Tibial nerve (tissue), 4 donors: Measurements from ENCODE around the gene GRP. TPM values are rescaled to one million over a fixed set of nuclear protein-coding genes. Genes with fewer than 3 reads are reported as not detected.

ENCODE experiments used
- DNase-seq, 2 donors: peaks; one replicate each; pipeline ENCODE4 v3.0.0-alpha.2; 2019; ENCODE audit warnings: low spot score in 2 of 2
- H3K27ac ChIP-seq, 4 donors: fragments of 200-600 bp; sonication (generic) in 3 of 4; one replicate each; pipeline ENCODE4 v1.5.1; 2017 to 2019; ENCODE audit warnings: mild to moderate bottlenecking in 1 of 4
- H3K27me3 ChIP-seq, 2 donors: fragments of 200-600 bp; sonication (generic) in 1 of 2; one replicate each; pipeline versions ENCODE4 v1.5.1 to v1.6.0; 2017 to 2019
- H3K36me3 ChIP-seq, 3 donors: fragments of 200-600 bp; sonication (generic); one replicate each; pipeline ENCODE4 v1.5.1; 2018 to 2019
- H3K4me1 ChIP-seq, 4 donors: fragments of 200-600 bp; sonication (generic) in 3 of 4; one replicate each; pipeline ENCODE4 v1.5.1; 2017 to 2019
- H3K4me3 ChIP-seq, 4 donors: fragments of 200-600 bp; sonication (generic) in 3 of 4; one replicate each; pipeline ENCODE4 v1.5.1; 2017 to 2019; ENCODE audit warnings: mild to moderate bottlenecking in 1 of 4, moderate library complexity in 1 of 4
- H3K9me3 ChIP-seq, 4 donors: fragments of 200-600 bp; sonication (generic) in 3 of 4; one replicate each; pipeline ENCODE4 v1.5.1; 2017 to 2019
- CTCF ChIP-seq, 5 experiments: fragments of 200-600 bp in 3 of 5; fragments of 450-650 bp in 2 of 5; sonication (generic) in 3 of 5; IDR thresholded peaks; one replicate each; pipeline ENCODE4 v1.5.1; 2016 to 2019; ENCODE audit warnings: antibody characterized with exemption in 5 of 5, mild to moderate bottlenecking in 3 of 5, moderate library complexity in 2 of 5
- EP300 ChIP-seq, 2 donors: sonication (generic); formaldehyde crosslinking; IDR thresholded peaks; one replicate each; pipeline ENCODE4 v1.6.1; 2017; ENCODE audit warnings: antibody characterized with exemption in 2 of 2, mild to moderate bottlenecking in 1 of 2
- POLR2A ChIP-seq, 2 donors: fragments of 450-650 bp; IDR thresholded peaks; one replicate each; pipeline ENCODE4 v1.6.1; 2017; ENCODE audit warnings: antibody characterized with exemption in 2 of 2, mild to moderate bottlenecking in 2 of 2, moderate library complexity in 2 of 2
- WGBS, 2 donors: methylation state at CpG; one replicate each; pipeline ENCODE4 v1.1.5; 2018; 5-methylcytosine and 5-hydroxymethylcytosine counted together
- total RNA-seq, 4 donors: library from RNA; depleted of rRNA; stranded (reverse); fragments of >200 nt; gene quantifications; one replicate each; pipeline ENCODE4 v1.1.0, GENCODE V29; 2016

GRP gene
- total RNA-seq, 4 donors from 2014 or later: not detected

DNA sequence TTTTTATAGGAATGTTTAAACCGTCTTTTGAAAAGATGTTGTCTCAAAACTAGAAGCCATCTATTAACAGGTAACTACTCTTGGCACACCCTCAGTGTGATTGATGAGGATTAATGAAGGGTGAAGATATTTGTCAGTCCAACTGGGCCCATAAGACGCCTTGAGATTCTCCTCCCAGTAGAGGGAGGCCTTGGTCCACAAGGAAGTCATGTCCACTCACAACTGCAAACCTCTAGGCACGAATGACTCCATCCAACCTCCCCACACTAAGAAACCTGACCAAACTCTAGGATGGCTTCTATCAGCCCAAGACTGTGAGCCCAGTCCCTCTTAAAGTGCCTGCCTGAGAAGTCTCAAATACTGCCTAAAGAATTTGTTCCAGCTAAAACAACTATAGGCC is 19.2 kb upstream of the GRP start:
- no peak for TF ChIP-seq CTCF (IDR thresholded peaks at IDR 0.05)
- no peak for TF ChIP-seq POLR2A (IDR thresholded peaks at IDR 0.05)
- no peak for TF ChIP-seq EP300 (IDR thresholded peaks at IDR 0.05)
- 73 to 76% methylated on average over 3 of the region's 3 CpGs for WGBS, 2 donors
- no peaks in the 10 kb centered on the region for H3K4me1 ChIP-seq
- no peaks in the 10 kb centered on the region for H3K9me3 ChIP-seq
- no peak overlapping the region for H3K4me3 ChIP-seq
- no peaks in the 10 kb centered on the region for H3K36me3 ChIP-seq
- DNase-seq: no peak
- H3K27ac ChIP-seq: no peak overlapping the region
- no peaks in the 10 kb centered on the region for H3K27me3 ChIP-seq

GRCh38 chr18:59202258-59202820 is 17.6 kb upstream of the GRP start:
- no peaks in the 10 kb centered on the region for H3K4me1 ChIP-seq
- no peak overlapping the region for H3K4me3 ChIP-seq
- no peaks in the 10 kb centered on the region for H3K27me3 ChIP-seq
- TF ChIP-seq CTCF (IDR thresholded peaks at IDR 0.05) (no peak), POLR2A (IDR thresholded peaks at IDR 0.05) (no peak), EP300 (IDR thresholded peaks at IDR 0.05) (no peak)
- H3K27ac ChIP-seq: no peak overlapping the region
- H3K9me3 ChIP-seq: no peaks in the 10 kb centered on the region
- H3K36me3 ChIP-seq: no peaks in the 10 kb centered on the region
- DNase-seq: no peak

- Histone ChIP-seq H3K9me3 (no peaks in the 10 kb centered on the region), H3K4me3 (no peak overlapping the region), H3K27ac (no peak overlapping the region), H3K4me1 (no peaks in the 10 kb centered on the region), H3K27me3 (no peaks in the 10 kb centered on the region), H3K36me3 (no peaks in the 10 kb centered on the region)
- TF ChIP-seq POLR2A (IDR thresholded peaks at IDR 0.05) (no peak), EP300 (IDR thresholded peaks at IDR 0.05) (no peak), CTCF (IDR thresholded peaks at IDR 0.05) (no peak)
- 72 to 81% methylated on average over 6 of the region's 6 CpGs for WGBS, 2 donors
- DNase-seq: no peak
Observed at GRCh38 chr18:59207506-59207905, 12.5 kb upstream of the GRP start.

GRCh38 chr18:59208602-59209125 is 11.3 kb upstream of the GRP start:
- TF ChIP-seq POLR2A (IDR thresholded peaks at IDR 0.05): no peak
- TF ChIP-seq CTCF (IDR thresholded peaks at IDR 0.05): no peak
- no peak for TF ChIP-seq EP300 (IDR thresholded peaks at IDR 0.05)
- H3K4me3 ChIP-seq: no peak overlapping the region
- WGBS, 2 donors: 43 to 48% methylated on average over 6 of the region's 6 CpGs
- H3K27me3 ChIP-seq: no peaks in the 10 kb centered on the region
- H3K4me1 ChIP-seq: no peaks in the 10 kb centered on the region
- H3K36me3 ChIP-seq: no peaks in the 10 kb centered on the region
- no peak for DNase-seq
- no peak overlapping the region for H3K27ac ChIP-seq
- no peaks in the 10 kb centered on the region for H3K9me3 ChIP-seq

DNA sequence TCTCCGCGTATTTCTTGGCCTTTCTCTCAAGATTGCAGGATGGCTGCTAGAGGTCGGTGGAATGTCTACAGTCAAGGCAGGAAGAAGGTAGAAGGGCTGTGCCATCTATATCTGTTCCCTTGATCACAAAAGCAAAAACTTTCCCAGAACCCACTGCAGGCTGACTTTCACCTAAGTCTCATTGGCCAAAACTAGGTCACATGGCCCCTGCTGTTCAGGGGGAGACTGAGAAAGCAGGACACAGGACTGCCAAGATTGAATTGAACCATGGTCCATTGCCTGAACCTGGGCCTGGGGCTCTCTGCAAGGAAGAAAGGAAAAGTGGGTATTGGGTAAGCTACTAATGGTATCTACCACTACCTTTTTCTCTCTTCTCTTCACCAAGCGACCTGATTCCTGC is 9.7 kb upstream of the GRP start:
- Histone ChIP-seq H3K27me3 (no peaks in the 10 kb centered on the region), H3K4me1 (no peaks in the 10 kb centered on the region), H3K4me3 (no peak overlapping the region), H3K36me3 (no peaks in the 10 kb centered on the region), H3K9me3 (no peaks in the 10 kb centered on the region), H3K27ac (no peak overlapping the region)
- TF ChIP-seq CTCF (IDR thresholded peaks at IDR 0.05): no peak
- no peak for TF ChIP-seq EP300 (IDR thresholded peaks at IDR 0.05)
- WGBS, 2 donors: 65 to 96% methylated on average over 4 of the region's 4 CpGs
- DNase-seq: no peak
